HEK293 (cell line): ENCODE measurements around the gene ARMS2.

ENCODE experiments used
- CTCF ChIA-PET: fragments of 350-600 bp; formaldehyde crosslinking; extraction: SDS; loops from one replicate; lab custom pipeline; 2021; ENCODE audit warnings: antibody characterized with exemption; lab: Yijun Ruan, JAX
- POLR2A ChIA-PET: fragments of 300-600 bp; formaldehyde crosslinking; extraction: SDS; loops from one replicate; lab custom pipeline; 2020; ENCODE audit warnings: antibody characterized with exemption, inconsistent platforms; lab: Yijun Ruan, JAX
- H3K27ac ChIP-seq: fragments of 200-500 bp; sonication (Bioruptor generic); 2 replicates; pipeline ENCODE4 v1.5.1; 2014; ENCODE audit warnings: low read depth, low read length, control low read depth, inconsistent platforms; ENCODE audit errors: extremely low read depth
- H3K36me3 ChIP-seq, 2 experiments: fragments of 200-500 bp in 1 of 2; sonication (Bioruptor generic) in 1 of 2; 1 replicate in 1 of 2; 2 replicates in 1 of 2; pipeline ENCODE4 v1.5.1; 2014 to 2017; ENCODE audit warnings: inconsistent platforms in 2 of 2, low read length in 2 of 2; ENCODE audit not compliant: control insufficient read depth in 2 of 2, insufficient read depth in 1 of 2
- H3K4me1 ChIP-seq: fragments of 200-500 bp; sonication (Bioruptor generic); 2 replicates; pipeline ENCODE4 v1.5.1; 2014; ENCODE audit warnings: mild to moderate bottlenecking, low read length, inconsistent platforms; ENCODE audit not compliant: control insufficient read depth, insufficient read depth
- H3K4me3 ChIP-seq: 2 replicates; pipeline ENCODE4 v1.5.1; 2011; ENCODE audit warnings: low read depth, mild to moderate bottlenecking, control low read depth, low read length, moderate library complexity
- H3K9me3 ChIP-seq: fragments of 200-500 bp; sonication (Bioruptor generic); 2 replicates; pipeline ENCODE4 v1.5.1; 2014; ENCODE audit warnings: low read depth, low read length, inconsistent platforms; ENCODE audit not compliant: control insufficient read depth, insufficient read depth
- BCL11B ChIP-seq: fragments of 450-650 bp; formaldehyde crosslinking; IDR thresholded peaks from 2 replicates; pipeline ENCODE4 v1.5.1; 2016; ENCODE audit warnings: low read depth, missing biosample characterization, missing genetic modification characterization
- CTCF ChIP-seq: fragments of 450-650 bp; formaldehyde crosslinking; IDR thresholded peaks from 2 replicates; pipeline ENCODE4 v1.5.1; 2016; ENCODE audit warnings: missing biosample characterization, missing genetic modification characterization
- EGR2 ChIP-seq: fragments of 450-650 bp; formaldehyde crosslinking; IDR thresholded peaks from 2 replicates; pipeline ENCODE4 v1.5.1; 2016; ENCODE audit warnings: low read depth, missing biosample characterization, missing genetic modification characterization
- IKZF3 ChIP-seq: fragments of 450-650 bp; IDR thresholded peaks from 2 replicates; pipeline ENCODE4 v1.5.0; 2018; ENCODE audit warnings: missing biosample characterization, mild to moderate bottlenecking, missing genetic modification characterization, moderate library complexity
- KLF9 ChIP-seq: fragments of 450-650 bp; formaldehyde crosslinking; IDR thresholded peaks from 2 replicates; pipeline ENCODE4 v1.5.1; 2016; ENCODE audit warnings: missing biosample characterization, missing genetic modification characterization, low read depth
- OSR2 ChIP-seq: fragments of 450-650 bp; formaldehyde crosslinking; IDR thresholded peaks from 2 replicates; pipeline ENCODE4 v1.5.1; 2016; ENCODE audit warnings: missing biosample characterization, missing genetic modification characterization
- ZBTB10 ChIP-seq: fragments of 450-650 bp; formaldehyde crosslinking; IDR thresholded peaks from 2 replicates; pipeline ENCODE4 v1.5.1; 2016; ENCODE audit warnings: missing biosample characterization, missing genetic modification characterization
- ZBTB8A ChIP-seq: fragments of 450-650 bp; formaldehyde crosslinking; IDR thresholded peaks from 2 replicates; pipeline ENCODE4 v1.5.1; 2016; ENCODE audit warnings: missing biosample characterization, missing genetic modification characterization
- ZFHX2 ChIP-seq: fragments of 450-650 bp; formaldehyde crosslinking; conservative IDR thresholded peaks from 2 replicates; pipeline ENCODE4 v1.5.1; 2016; ENCODE audit warnings: missing biosample characterization, missing genetic modification characterization
- ZIC2 ChIP-seq: fragments of 450-650 bp; formaldehyde crosslinking; IDR thresholded peaks from 2 replicates; pipeline ENCODE4 v1.5.1; 2016; ENCODE audit warnings: missing biosample characterization, missing genetic modification characterization
- ZNF155 ChIP-seq: fragments of 450-650 bp; formaldehyde crosslinking; IDR thresholded peaks from 2 replicates; pipeline ENCODE4 v1.5.1; 2016; ENCODE audit warnings: missing biosample characterization, missing genetic modification characterization
- ZNF223 ChIP-seq: fragments of 450-650 bp; formaldehyde crosslinking; IDR thresholded peaks from 2 replicates; pipeline ENCODE4 v1.5.1; 2016; ENCODE audit warnings: missing biosample characterization, missing genetic modification characterization
- ZNF302 ChIP-seq: fragments of 450-650 bp; formaldehyde crosslinking; IDR thresholded peaks from 2 replicates; pipeline ENCODE4 v1.5.1; 2016; ENCODE audit warnings: missing biosample characterization, missing genetic modification characterization, low read depth
- ZNF530 ChIP-seq: fragments of 450-650 bp; formaldehyde crosslinking; IDR thresholded peaks from 2 replicates; pipeline ENCODE4 v1.5.1; 2016; ENCODE audit warnings: low read depth, missing biosample characterization, missing genetic modification characterization
- ZNF596 ChIP-seq: fragments of 450-650 bp; IDR thresholded peaks from 2 replicates; pipeline ENCODE4 v1.5.0; 2018; ENCODE audit warnings: missing biosample characterization, mild to moderate bottlenecking, missing genetic modification characterization, moderate library complexity
- ZNF610 ChIP-seq: fragments of 450-650 bp; formaldehyde crosslinking; IDR thresholded peaks from 2 replicates; pipeline ENCODE4 v1.5.1; 2016; ENCODE audit warnings: missing biosample characterization, missing genetic modification characterization, borderline replicate concordance
- ZNF629 ChIP-seq: fragments of 450-650 bp; formaldehyde crosslinking; IDR thresholded peaks from 2 replicates; pipeline ENCODE4 v1.5.1; 2017; ENCODE audit warnings: missing biosample characterization, missing genetic modification characterization
- ZNF658 ChIP-seq: fragments of 450-650 bp; formaldehyde crosslinking; IDR thresholded peaks from 2 replicates; pipeline ENCODE4; 2016; ENCODE audit warnings: missing biosample characterization, missing genetic modification characterization
- ZNF660 ChIP-seq: fragments of 450-650 bp; IDR thresholded peaks from 2 replicates; pipeline ENCODE4 v1.5.1; 2018; ENCODE audit warnings: missing biosample characterization, mild to moderate bottlenecking, missing genetic modification characterization
- ZXDB ChIP-seq: fragments of 450-650 bp; formaldehyde crosslinking; IDR thresholded peaks from 2 replicates; pipeline ENCODE4 v1.5.1; 2016; ENCODE audit warnings: missing biosample characterization, missing genetic modification characterization
- TF ChIP-seq, protein P1 (sequence below): fragments of 450-650 bp; IDR thresholded peaks from 2 replicates; pipeline ENCODE4 v1.5.1; 2018; ENCODE audit warnings: missing biosample characterization, mild to moderate bottlenecking, missing genetic modification characterization
- TF ChIP-seq, protein P2 (sequence below): fragments of 450-650 bp; formaldehyde crosslinking; IDR thresholded peaks from 2 replicates; pipeline ENCODE4 v1.5.1; 2016; ENCODE audit warnings: missing biosample characterization, missing genetic modification characterization

ARMS2 gene

DNA sequence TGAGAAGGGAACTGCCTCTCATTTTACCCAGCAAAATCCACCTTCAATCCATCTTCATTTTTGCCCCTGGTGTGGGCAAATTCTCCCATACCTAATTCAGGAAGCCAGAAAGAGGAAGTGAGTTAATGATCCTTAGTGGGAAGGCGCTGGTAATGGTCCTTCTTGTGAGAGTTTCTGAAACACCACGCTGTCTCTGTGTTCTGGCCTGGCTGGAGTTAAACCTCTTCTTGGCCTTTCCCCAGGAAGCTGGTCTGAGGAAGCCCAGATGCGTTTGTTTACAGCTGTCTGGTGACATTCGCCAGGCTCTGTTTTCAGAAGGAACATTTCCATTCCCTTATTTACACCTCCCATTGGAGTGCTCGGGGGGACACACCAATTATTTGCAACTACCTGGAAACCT is 31.2 kb downstream of the ARMS2 start:
- Histone ChIP-seq H3K9me3 (no peaks in the 10 kb centered on the region), H3K27ac (no peak overlapping the region), H3K36me3 (no peaks in the 10 kb centered on the region), H3K4me3 (no peak overlapping the region), H3K4me1 (peaks cover 4% of the 10 kb centered on the region; the same call in 1 of the 2 replicates)
- CTCF ChIA-PET, result interaction anchor here (0.8 kb wide), 1 partner anchor 188 kb away, joined by 3 read pairs; no protein-coding TSS in a partner anchor
- TF ChIP-seq EGR2 (tag by site-specific recombination) (no peak), ZNF610 (tag by site-specific recombination) (no peak), IKZF3 (no peak), ZBTB8A (tag by site-specific recombination) (no peak), OSR2 (tag by site-specific recombination) (no peak), BCL11B (tag by site-specific recombination) (no peak), ZNF302 (tag by site-specific recombination) (no peak), ZNF223 (tag by site-specific recombination) (no peak), CTCF (tag by site-specific recombination) (no peak), ZNF658 (tag by site-specific recombination) (no peak)
- POLR2A ChIA-PET, result no interaction called here

GRCh38 chr10:122486406-122487080 is 32.1 kb downstream of the ARMS2 start:
- ChIA-PET POLR2A (no interaction called here), CTCF (interaction anchor here (0.6 to 0.8 kb wide), 2 partner anchors 189 to 241 kb away, joined by 3 read pairs; no protein-coding TSS in a partner anchor)
- peak; percentile 99 for TF ChIP-seq EGR2 (tag by site-specific recombination)
- peak; percentile 91 for TF ChIP-seq ZIC2 (tag by site-specific recombination)
- no peak for TF ChIP-seq ZBTB10 (tag by site-specific recombination)
- no peak for TF ChIP-seq ZNF596 (tag by site-specific recombination)
- TF ChIP-seq ZFHX2 (tag by site-specific recombination), result peak; percentile 99
- TF ChIP-seq, all 188 proteins: peak for 3

DNA sequence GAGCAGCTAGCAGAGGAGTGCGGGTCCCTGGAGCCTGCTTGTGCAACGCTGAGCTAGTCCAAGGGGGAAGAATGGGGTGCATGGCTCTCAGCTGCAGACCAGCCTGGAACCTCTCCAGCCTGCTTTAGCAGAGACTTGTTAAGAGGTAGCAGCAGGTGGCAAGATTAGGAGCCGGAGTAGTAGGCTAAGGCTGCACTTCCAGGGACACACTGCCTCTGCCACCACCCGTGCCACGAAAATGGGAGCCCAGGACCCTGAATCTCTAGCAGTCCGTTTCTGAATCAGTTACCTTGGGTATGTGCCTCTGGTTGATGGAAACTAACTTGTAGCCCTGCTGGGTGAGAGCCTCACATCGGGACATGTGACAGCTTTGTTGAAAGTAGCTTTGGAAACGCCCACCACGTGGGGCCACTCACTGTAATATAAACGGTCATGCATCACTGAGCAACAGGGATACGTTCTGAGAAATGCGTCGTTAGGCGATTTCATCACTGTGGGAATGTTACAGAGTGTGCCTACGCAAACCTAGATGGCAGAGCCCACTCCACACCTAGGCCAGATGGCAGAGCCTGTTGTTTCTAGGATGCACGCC is 32.8 kb downstream of the ARMS2 start:
- H3K4me1 ChIP-seq, result peaks cover 4% of the 10 kb centered on the region; the same call in 1 of the 2 replicates
- POLR2A ChIA-PET, result no interaction called here
- CTCF ChIA-PET, result interaction anchor here (0.6 to 1.3 kb wide), 3 partner anchors 18 to 240 kb away, joined by 3 to 6 read pairs (median 4); no protein-coding TSS in a partner anchor
- no peaks in the 10 kb centered on the region for H3K36me3 ChIP-seq
- no peaks in the 10 kb centered on the region for H3K9me3 ChIP-seq
- H3K27ac ChIP-seq, result no peak overlapping the region
- no peak overlapping the region for H3K4me3 ChIP-seq
- TF ChIP-seq ZXDB (tag by site-specific recombination) (0 out of 2 replicates have a peak, but pooled peaks have one; percentile 43), ZNF660 (tag by site-specific recombination) (peak; percentile 57; the same call in 1 of the 2 replicates), ZNF629 (tag by site-specific recombination) (peak; percentile 88), ZNF155 (tag by site-specific recombination) (no peak), KLF9 (tag by site-specific recombination) (peak; percentile 47; the same call in 1 of the 2 replicates), ZNF530 (tag by site-specific recombination) (no peak)
- TF ChIP-seq, protein P1, sequence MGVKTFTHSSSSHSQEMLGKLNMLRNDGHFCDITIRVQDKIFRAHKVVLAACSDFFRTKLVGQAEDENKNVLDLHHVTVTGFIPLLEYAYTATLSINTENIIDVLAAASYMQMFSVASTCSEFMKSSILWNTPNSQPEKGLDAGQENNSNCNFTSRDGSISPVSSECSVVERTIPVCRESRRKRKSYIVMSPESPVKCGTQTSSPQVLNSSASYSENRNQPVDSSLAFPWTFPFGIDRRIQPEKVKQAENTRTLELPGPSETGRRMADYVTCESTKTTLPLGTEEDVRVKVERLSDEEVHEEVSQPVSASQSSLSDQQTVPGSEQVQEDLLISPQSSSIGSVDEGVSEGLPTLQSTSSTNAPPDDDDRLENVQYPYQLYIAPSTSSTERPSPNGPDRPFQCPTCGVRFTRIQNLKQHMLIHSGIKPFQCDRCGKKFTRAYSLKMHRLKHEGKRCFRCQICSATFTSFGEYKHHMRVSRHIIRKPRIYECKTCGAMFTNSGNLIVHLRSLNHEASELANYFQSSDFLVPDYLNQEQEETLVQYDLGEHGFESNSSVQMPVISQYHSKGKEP (tag by site-specific recombination), result peak; percentile 99
- TF ChIP-seq, protein P2, sequence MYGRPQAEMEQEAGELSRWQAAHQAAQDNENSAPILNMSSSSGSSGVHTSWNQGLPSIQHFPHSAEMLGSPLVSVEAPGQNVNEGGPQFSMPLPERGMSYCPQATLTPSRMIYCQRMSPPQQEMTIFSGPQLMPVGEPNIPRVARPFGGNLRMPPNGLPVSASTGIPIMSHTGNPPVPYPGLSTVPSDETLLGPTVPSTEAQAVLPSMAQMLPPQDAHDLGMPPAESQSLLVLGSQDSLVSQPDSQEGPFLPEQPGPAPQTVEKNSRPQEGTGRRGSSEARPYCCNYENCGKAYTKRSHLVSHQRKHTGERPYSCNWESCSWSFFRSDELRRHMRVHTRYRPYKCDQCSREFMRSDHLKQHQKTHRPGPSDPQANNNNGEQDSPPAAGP (tag by site-specific recombination), result peak; percentile 42

More at GRCh38 chr10:122486406-122487080, 32.1 kb downstream of the ARMS2 start:
- Histone ChIP-seq H3K36me3 (no peaks in the 10 kb centered on the region), H3K4me3 (no peak overlapping the region), H3K4me1 (peaks cover 4% of the 10 kb centered on the region; the same call in 1 of the 2 replicates), H3K9me3 (no peaks in the 10 kb centered on the region), H3K27ac (no peak overlapping the region)
